Peyer's patch (tissue), 4 donors: ENCODE results near the gene GOLGA6A. TPM values are rescaled to one million over a fixed set of nuclear protein-coding genes. Genes with fewer than 3 reads are reported as not detected.

Source experiments
- DNase-seq, 3 donors: peaks; one replicate each; pipeline ENCODE4 v3.0.0-alpha.2; 2017 to 2019
- H3K27ac ChIP-seq, 4 donors: fragments of 200-600 bp; sonication (generic); one replicate each; pipeline ENCODE4 v1.5.1; 2016 to 2019
- H3K27me3 ChIP-seq, 2 donors: fragments of 200-600 bp; sonication (generic); one replicate each; pipeline ENCODE4 v1.5.1; 2019
- H3K36me3 ChIP-seq, 3 donors: fragments of 200-600 bp; sonication (generic); one replicate each; pipeline ENCODE4 v1.5.1; 2016 to 2019
- H3K4me1 ChIP-seq, 4 donors: fragments of 200-600 bp; sonication (generic); one replicate each; pipeline ENCODE4 v1.5.1; 2016 to 2019
- H3K4me3 ChIP-seq, 4 donors: fragments of 200-600 bp; sonication (generic); 1 replicate in 3 of 4; 2 replicates in 1 of 4; pipeline ENCODE4 v1.5.1; 2016 to 2019; ENCODE audit warnings: mild to moderate bottlenecking in 1 of 4
- H3K9me3 ChIP-seq, 4 donors: fragments of 200-600 bp; sonication (generic); one replicate each; pipeline ENCODE4 v1.5.1; 2016 to 2019; ENCODE audit warnings: mild to moderate bottlenecking in 1 of 4
- CTCF ChIP-seq, 6 experiments: fragments of 450-650 bp in 4 of 6; fragments of 200-600 bp in 2 of 6; sonication (generic) in 1 of 6; IDR thresholded peaks; one replicate each; pipeline ENCODE4 v1.5.1; 2017 to 2019; ENCODE audit warnings: antibody characterized with exemption in 6 of 6, mild to moderate bottlenecking in 3 of 6, moderate library complexity in 1 of 6
- POLR2A ChIP-seq, 2 donors: fragments of 450-650 bp; IDR thresholded peaks; one replicate each; pipeline ENCODE4 v1.5.1; 2017; ENCODE audit warnings: antibody characterized with exemption in 2 of 2, mild to moderate bottlenecking in 2 of 2, moderate library complexity in 2 of 2
- small RNA-seq, 2 donors: library from RNA; depleted of rRNA; stranded (forward); fragments of <200 nt; gene quantifications; one replicate each; pipeline ENCODE3, GENCODE V24; 2016
- total RNA-seq, 4 donors: library from RNA; depleted of rRNA; stranded (reverse); fragments of >200 nt; gene quantifications; one replicate each; pipeline ENCODE4 v1.1.0, GENCODE V29; 2016

The GOLGA6A gene
- total RNA-seq, 4 donors from 2014 or later = 0.38 TPM; not detected in 3

GRCh38 chr15:74025436-74025835 lies 56.9 kb downstream of the GOLGA6A start:
- Histone ChIP-seq H3K4me1 (no peaks in the 10 kb centered on the region), H3K9me3 (no peaks in the 10 kb centered on the region), H3K36me3 (peaks cover 0 to 58% (median 4%) of the 10 kb centered on the region in 3 donors), H3K27me3 (no peaks in the 10 kb centered on the region), H3K27ac (no peak overlapping the region), H3K4me3 (no peak overlapping the region)
- TF ChIP-seq POLR2A (IDR thresholded peaks at IDR 0.05) (no peak), CTCF (IDR thresholded peaks at IDR 0.05) (no peak)
- DNase-seq = no peak

DNA sequence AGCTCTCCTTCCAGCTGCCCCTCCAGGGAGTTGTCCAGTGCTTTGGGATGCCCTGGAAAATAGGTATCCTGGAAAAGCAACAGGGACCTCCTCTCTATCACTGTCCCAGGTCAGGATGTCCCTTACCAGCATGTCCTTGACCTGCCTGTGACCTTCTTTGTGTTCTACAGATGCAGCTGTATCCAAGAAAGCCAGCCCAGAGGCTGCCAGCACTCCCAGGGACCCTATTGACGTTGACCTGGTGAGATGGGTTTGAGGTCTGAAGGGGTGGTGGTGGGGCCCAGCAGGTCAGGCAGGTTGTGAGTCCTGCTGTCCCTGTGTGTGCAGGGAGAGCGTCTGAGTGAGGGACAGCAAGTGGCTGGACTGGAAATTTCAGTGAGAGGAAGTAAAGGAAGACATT lies 57.7 kb downstream of the GOLGA6A start:
- TF ChIP-seq CTCF (IDR thresholded peaks at IDR 0.05) = no peak
- no peak for TF ChIP-seq POLR2A (IDR thresholded peaks at IDR 0.05)
- DNase-seq = no peak

GRCh38 chr15:74022706-74023470 lies 59.5 kb downstream of the GOLGA6A start:
- Histone ChIP-seq H3K4me3 (no peak overlapping the region), H3K27ac (no peak overlapping the region), H3K9me3 (no peaks in the 10 kb centered on the region), H3K36me3 (peaks cover 0 to 64% (median 4%) of the 10 kb centered on the region in 3 donors), H3K27me3 (no peaks in the 10 kb centered on the region), H3K4me1 (no peaks in the 10 kb centered on the region)
- TF ChIP-seq POLR2A (IDR thresholded peaks at IDR 0.05) (no peak), CTCF (IDR thresholded peaks at IDR 0.05) (no peak)
- no peak for DNase-seq

More for the DNA sequence above, 57.7 kb downstream of the GOLGA6A start:
- H3K36me3 ChIP-seq = peaks cover 0 to 58% (median 4%) of the 10 kb centered on the region in 3 donors
- no peaks in the 10 kb centered on the region for H3K9me3 ChIP-seq
- H3K27ac ChIP-seq = no peak overlapping the region
- H3K27me3 ChIP-seq = no peaks in the 10 kb centered on the region
- H3K4me3 ChIP-seq = no peak overlapping the region
- no peaks in the 10 kb centered on the region for H3K4me1 ChIP-seq

Small RNA genes within 50 kb of the gene (small RNA-seq; reads per million reads assigned to genes)
- 0 reads per million in 2 donors for gene RN7SL429P

Other genes with a start within 250 kb of the GOLGA6A start
- not detected for gene TBC1D21, start 209.0 kb downstream of the GOLGA6A start, total RNA-seq
- gene LOXL1, start 156.1 kb downstream of the GOLGA6A start, total RNA-seq = 1 to 10 TPM; 1.8 to 8.3 (median 5.4) TPM
- gene STOML1, start 90.3 kb downstream of the GOLGA6A start, total RNA-seq = 10 to 100 TPM in 3 of 4 donors, not detected in 1; 10.9 to 24.5 (median 13.5) TPM
- gene PML, start 87.8 kb downstream of the GOLGA6A start, total RNA-seq = 100 to 1,000 TPM in 1 of 4 donors, 10 to 100 TPM in 3; 52.4 to 116 (median 82.9) TPM
- gene ISLR2, start 48.0 kb upstream of the GOLGA6A start, total RNA-seq = under 1 TPM in 3 of 4 donors, not detected in 1; 0.66 to 0.94 (median 0.70) TPM
- gene ISLR, start 91.2 kb upstream of the GOLGA6A start, total RNA-seq = 10 to 100 TPM in 3 of 4 donors, 1 to 10 TPM in 1; 6.3 to 22.8 (median 17.5) TPM
- under 1 TPM in 1 of 4 donors, not detected in 3; 0.83 TPM for gene STRA6, start 120.2 kb upstream of the GOLGA6A start, total RNA-seq
- under 1 TPM in 1 of 4 donors, not detected in 3; 0.40 TPM for gene CCDC33, start 153.8 kb upstream of the GOLGA6A start, total RNA-seq